ENCODE data around the gene KIF18A. TPM values are rescaled to one million over a fixed set of nuclear protein-coding genes. Genes with fewer than 3 reads are reported as not detected.

KIF18A gene
- total RNA-seq, result 9.0 and 40.0 TPM in 2 replicates

GRCh38 chr11:28107750-28108618 is at the start of gene KIF18A, which contains the start of gene METTL15:
Gene KIF18A (minus strand): TSS chr11:28108156. CDS start chr11:28097947, 10,209 bp downstream.
Gene METTL15 (plus strand): TSS chr11:28108388. CDS start chr11:28113335, 4,947 bp downstream.

Other genes starting within 250 kb of the KIF18A start
- 19.7 and 23.9 TPM in 2 replicates for gene METTL15, start 232 bp upstream of the KIF18A start, total RNA-seq